Gastrocnemius medialis (tissue), 4 donors: Measurements from ENCODE around the gene ZNF592. TPM values are rescaled to one million over a fixed set of nuclear protein-coding genes. Genes with fewer than 3 reads are reported as not detected.

Source experiments
- ATAC-seq, 2 donors: fragments of 150-250 bp; one replicate each; pipeline ENCODE4 v1.9.1; 2016
- DNase-seq, 2 donors: peaks; one replicate each; pipeline ENCODE4 v3.0.0-alpha.2; 2019
- H3K27ac ChIP-seq, 4 donors: fragments of 200-600 bp; sonication (generic); 1 replicate in 1 of 4; 2 replicates in 3 of 4; pipeline ENCODE4 v1.5.1; 2016 to 2018; ENCODE audit warnings: mild to moderate bottlenecking in 2 of 4, moderate library complexity in 1 of 4
- H3K27me3 ChIP-seq, 3 donors: fragments of 200-600 bp; sonication (generic) in 2 of 3; 1 replicate in 1 of 3; 2 replicates in 2 of 3; pipeline versions ENCODE4 v1.5.1 to v1.6.0; 2016 to 2019; ENCODE audit warnings: mild to moderate bottlenecking in 1 of 3, moderate library complexity in 1 of 3
- H3K36me3 ChIP-seq, 2 donors: fragments of 200-600 bp; sonication (generic) in 1 of 2; one replicate each; pipeline ENCODE4 v1.5.1; 2017 to 2018
- H3K4me1 ChIP-seq, 2 donors: fragments of 200-600 bp; sonication (generic) in 1 of 2; one replicate each; pipeline ENCODE4 v1.5.1; 2016 to 2017; ENCODE audit warnings: mild to moderate bottlenecking in 2 of 2
- H3K4me3 ChIP-seq, 4 donors: fragments of 200-600 bp; sonication (generic) in 3 of 4; 1 replicate in 1 of 4; 2 replicates in 3 of 4; pipeline ENCODE4 v1.5.1; 2016 to 2019; ENCODE audit warnings: mild to moderate bottlenecking in 2 of 4
- H3K9me3 ChIP-seq, 3 donors: fragments of 200-600 bp; sonication (generic) in 2 of 3; 1 replicate in 1 of 3; 2 replicates in 2 of 3; pipeline ENCODE4 v1.5.1; 2016 to 2019
- POLR2A ChIP-seq, 2 donors: fragments of 450-650 bp; IDR thresholded peaks; one replicate each; pipeline ENCODE4 v1.6.1; 2017; ENCODE audit warnings: antibody characterized with exemption in 2 of 2, mild to moderate bottlenecking in 2 of 2, moderate library complexity in 2 of 2
- in situ Hi-C, 4 donors: fragments of 200-750 bp; cut with MboI; loops; one replicate each; pipeline versions ENCODE4 v1.15.0 to v1.8.0; 2017; ENCODE audit warnings: low sequenced_read_pairs in 4 of 4
- intact Hi-C: fragments of 100-400 bp; cut with DNase I; formaldehyde crosslinking; loops from one replicate; pipeline ENCODE4 v1.15.1; 2023; ENCODE audit warnings: low total_unique reads
- total RNA-seq, 4 donors: library from RNA; depleted of rRNA; stranded (reverse); fragments of >200 nt; gene quantifications; one replicate each; pipeline versions ENCODE4 v1.1.0 to v1.2.3, GENCODE V29; 2016
- TF ChIP-seq, protein P1 (sequence below), 5 experiments: fragments of 450-650 bp in 3 of 5; fragments of 200-600 bp in 2 of 5; sonication (generic) in 2 of 5; IDR thresholded peaks in 4 of 5; conservative IDR thresholded peaks in 1 of 5; 1 replicate in 4 of 5; 2 replicates in 1 of 5; pipeline ENCODE4 v1.5.1; 2016 to 2019; ENCODE audit warnings: antibody characterized with exemption in 5 of 5, mild to moderate bottlenecking in 3 of 5, moderate library complexity in 3 of 5

ZNF592 gene
- total RNA-seq, 4 donors from 2014 or later: 30.0 to 49.2 (median 33.8) TPM

GRCh38 chr15:84764989-84765388 is 16.6 kb downstream of the ZNF592 start:
- H3K36me3 ChIP-seq: peaks cover 0 to 25% of the 10 kb centered on the region in 2 donors
- H3K4me3 ChIP-seq: no peak overlapping the region
- peak overlapping the region in 2 of 4 donors; percentile 15 to 71 for H3K27ac ChIP-seq
- in situ Hi-C loops: no loop called here
- no peak for DNase-seq
- intact Hi-C loops: loop anchor here (1.0 kb wide), 1 partner anchor 43 kb away; no protein-coding TSS in a partner anchor
- no peaks in the 10 kb centered on the region for H3K9me3 ChIP-seq
- ATAC-seq: no peak
- H3K4me1 ChIP-seq: peaks cover 43 to 47% of the 10 kb centered on the region in 2 donors
- no peaks in the 10 kb centered on the region for H3K27me3 ChIP-seq
- no peak for TF ChIP-seq POLR2A (IDR thresholded peaks at IDR 0.05)
- TF ChIP-seq, protein P1, sequence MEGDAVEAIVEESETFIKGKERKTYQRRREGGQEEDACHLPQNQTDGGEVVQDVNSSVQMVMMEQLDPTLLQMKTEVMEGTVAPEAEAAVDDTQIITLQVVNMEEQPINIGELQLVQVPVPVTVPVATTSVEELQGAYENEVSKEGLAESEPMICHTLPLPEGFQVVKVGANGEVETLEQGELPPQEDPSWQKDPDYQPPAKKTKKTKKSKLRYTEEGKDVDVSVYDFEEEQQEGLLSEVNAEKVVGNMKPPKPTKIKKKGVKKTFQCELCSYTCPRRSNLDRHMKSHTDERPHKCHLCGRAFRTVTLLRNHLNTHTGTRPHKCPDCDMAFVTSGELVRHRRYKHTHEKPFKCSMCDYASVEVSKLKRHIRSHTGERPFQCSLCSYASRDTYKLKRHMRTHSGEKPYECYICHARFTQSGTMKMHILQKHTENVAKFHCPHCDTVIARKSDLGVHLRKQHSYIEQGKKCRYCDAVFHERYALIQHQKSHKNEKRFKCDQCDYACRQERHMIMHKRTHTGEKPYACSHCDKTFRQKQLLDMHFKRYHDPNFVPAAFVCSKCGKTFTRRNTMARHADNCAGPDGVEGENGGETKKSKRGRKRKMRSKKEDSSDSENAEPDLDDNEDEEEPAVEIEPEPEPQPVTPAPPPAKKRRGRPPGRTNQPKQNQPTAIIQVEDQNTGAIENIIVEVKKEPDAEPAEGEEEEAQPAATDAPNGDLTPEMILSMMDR (IDR thresholded peaks at IDR 0.05 in 4 of 5, conservative IDR thresholded peaks at IDR 0.05 in 1 of 5): no peak

DNA sequence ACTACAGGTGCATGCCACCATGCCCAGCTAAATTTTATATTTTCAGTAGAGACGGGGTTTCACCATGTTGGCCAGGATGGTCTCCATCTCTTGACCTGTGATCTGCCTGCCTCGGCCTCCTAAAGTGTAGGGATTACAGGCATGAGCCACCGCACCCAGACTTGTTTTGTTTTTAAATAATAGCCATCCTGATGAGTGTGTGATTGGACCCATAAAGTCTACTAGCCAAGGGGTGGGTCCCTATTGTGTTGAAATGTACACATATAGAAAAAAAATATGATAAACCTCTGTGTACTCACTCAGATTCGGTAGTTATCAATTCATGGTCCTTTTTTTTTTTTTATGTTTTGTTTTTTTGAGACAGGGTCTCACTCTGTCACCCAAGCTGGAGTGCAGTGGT is 17.3 kb downstream of the ZNF592 start:
- DNase-seq: no peak
- TF ChIP-seq, protein P1 (IDR thresholded peaks at IDR 0.05 in 4 of 5, conservative IDR thresholded peaks at IDR 0.05 in 1 of 5): no peak
- no peak for TF ChIP-seq POLR2A (IDR thresholded peaks at IDR 0.05)
- no peak for ATAC-seq
- intact Hi-C loops: loop anchor here (1.0 kb wide), 1 partner anchor 43 kb away; no protein-coding TSS in a partner anchor
- in situ Hi-C loops: no loop called here
- H3K4me1 ChIP-seq: peaks cover 36 to 40% of the 10 kb centered on the region in 2 donors
- H3K36me3 ChIP-seq: peaks cover 0 to 25% of the 10 kb centered on the region in 2 donors
- no peak overlapping the region for H3K4me3 ChIP-seq
- no peaks in the 10 kb centered on the region for H3K27me3 ChIP-seq
- no peaks in the 10 kb centered on the region for H3K9me3 ChIP-seq
- peak overlapping the region in 1 of 4 donors; percentile 56 for H3K27ac ChIP-seq

DNA sequence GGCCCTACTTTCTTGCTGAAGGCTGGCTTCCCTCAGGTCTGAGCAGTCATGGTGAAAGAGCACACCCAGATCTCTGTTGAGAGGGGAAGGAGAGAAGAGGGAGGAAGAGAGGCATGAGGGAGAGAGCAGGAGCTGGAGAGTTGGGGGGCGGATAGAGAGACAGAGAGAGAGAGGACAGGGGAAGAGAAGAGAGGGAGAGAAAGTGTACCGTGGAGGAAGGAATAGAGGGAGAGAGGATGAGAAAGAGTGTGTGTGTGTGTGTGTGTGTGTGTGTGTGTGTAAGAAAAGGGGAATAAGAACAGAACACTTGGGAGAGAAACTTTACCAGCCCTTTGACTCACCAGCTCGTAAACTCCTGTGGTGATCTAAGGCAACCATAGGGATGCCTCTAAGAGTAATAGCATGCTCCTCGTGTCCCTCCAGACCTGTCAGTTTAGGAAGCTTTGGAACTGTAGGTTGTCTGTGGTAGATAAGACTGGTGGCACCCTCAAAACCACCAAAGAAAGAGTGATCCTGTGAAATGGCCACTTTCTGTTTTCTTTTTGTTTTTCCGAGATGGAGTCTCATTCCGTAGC is 18.2 kb downstream of the ZNF592 start:
- Histone ChIP-seq H3K27me3 (no peaks in the 10 kb centered on the region), H3K9me3 (no peaks in the 10 kb centered on the region), H3K36me3 (peaks cover 0 to 25% of the 10 kb centered on the region in 2 donors), H3K27ac (peak overlapping the region in 3 of 4 donors; percentile 12 to 56 (median 18)), H3K4me1 (peaks cover 30 to 31% of the 10 kb centered on the region in 2 donors), H3K4me3 (no peak overlapping the region)
- intact Hi-C loops: no loop called here
- in situ Hi-C loops: no loop called here
- no peak for ATAC-seq
- TF ChIP-seq, protein P1 (IDR thresholded peaks at IDR 0.05 in 4 of 5, conservative IDR thresholded peaks at IDR 0.05 in 1 of 5): no peak
- TF ChIP-seq POLR2A (IDR thresholded peaks at IDR 0.05): no peak
- DNase-seq: no peak

- Histone ChIP-seq H3K4me1 (peaks cover 6 to 16% of the 10 kb centered on the region in 2 donors), H3K36me3 (peaks cover 0 to 14% of the 10 kb centered on the region in 2 donors), H3K27ac (peak overlapping the region in 1 of 4 donors; percentile 32), H3K27me3 (no peaks in the 10 kb centered on the region), H3K9me3 (no peaks in the 10 kb centered on the region), H3K4me3 (no peak overlapping the region)
- intact Hi-C loops: no loop called here
- in situ Hi-C loops: no loop called here
- TF ChIP-seq, protein P1 (IDR thresholded peaks at IDR 0.05 in 4 of 5, conservative IDR thresholded peaks at IDR 0.05 in 1 of 5): no peak
- TF ChIP-seq POLR2A (IDR thresholded peaks at IDR 0.05): no peak
- ATAC-seq (no peak), DNase-seq (no peak)
Observed at GRCh38 chr15:84772031-84772430, 23.6 kb downstream of the ZNF592 start.
